ENCODE data around the gene SLC36A3.

SLC36A3 gene

DNA sequence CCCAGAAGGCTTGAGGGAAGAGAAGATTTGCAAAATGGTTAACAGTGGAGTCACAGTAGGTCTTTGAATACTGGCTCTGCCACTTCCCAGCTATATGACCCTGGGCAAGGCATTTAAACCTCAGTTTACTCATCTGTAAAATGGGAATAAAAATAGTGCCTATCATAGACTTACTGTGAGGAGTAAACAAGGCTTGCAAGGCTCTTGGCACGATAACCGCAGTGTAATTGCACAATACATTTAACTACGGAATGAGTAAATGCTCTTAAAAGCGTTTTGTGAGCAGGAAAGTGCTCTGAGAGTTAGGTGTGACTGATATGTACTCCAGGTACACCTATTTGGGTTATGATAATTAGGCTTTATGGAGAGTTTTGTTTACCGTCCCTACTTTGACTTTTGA lies 8.4 kb downstream of the SLC36A3 start:
- no peak overlapping the region for H3K9ac ChIP-seq
- H3K79me2 ChIP-seq (ENCODE audit: insufficient read depth, low read depth), result no peaks in the 10 kb centered on the region
- H3K4me2 ChIP-seq, result no peak overlapping the region
- no peak overlapping the region for H2AFZ ChIP-seq (ENCODE audit: low read depth)
- H3K4me3 ChIP-seq (IDR thresholded peaks at IDR 0.05; ENCODE audit: insufficient read depth, low read depth, low read length), result no peak overlapping the region
- TF ChIP-seq, protein P1, sequence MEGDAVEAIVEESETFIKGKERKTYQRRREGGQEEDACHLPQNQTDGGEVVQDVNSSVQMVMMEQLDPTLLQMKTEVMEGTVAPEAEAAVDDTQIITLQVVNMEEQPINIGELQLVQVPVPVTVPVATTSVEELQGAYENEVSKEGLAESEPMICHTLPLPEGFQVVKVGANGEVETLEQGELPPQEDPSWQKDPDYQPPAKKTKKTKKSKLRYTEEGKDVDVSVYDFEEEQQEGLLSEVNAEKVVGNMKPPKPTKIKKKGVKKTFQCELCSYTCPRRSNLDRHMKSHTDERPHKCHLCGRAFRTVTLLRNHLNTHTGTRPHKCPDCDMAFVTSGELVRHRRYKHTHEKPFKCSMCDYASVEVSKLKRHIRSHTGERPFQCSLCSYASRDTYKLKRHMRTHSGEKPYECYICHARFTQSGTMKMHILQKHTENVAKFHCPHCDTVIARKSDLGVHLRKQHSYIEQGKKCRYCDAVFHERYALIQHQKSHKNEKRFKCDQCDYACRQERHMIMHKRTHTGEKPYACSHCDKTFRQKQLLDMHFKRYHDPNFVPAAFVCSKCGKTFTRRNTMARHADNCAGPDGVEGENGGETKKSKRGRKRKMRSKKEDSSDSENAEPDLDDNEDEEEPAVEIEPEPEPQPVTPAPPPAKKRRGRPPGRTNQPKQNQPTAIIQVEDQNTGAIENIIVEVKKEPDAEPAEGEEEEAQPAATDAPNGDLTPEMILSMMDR (conservative IDR thresholded peaks at IDR 0.05; ENCODE audit: low read depth, low read length), result no peak
- H3K27ac ChIP-seq, result no peak overlapping the region
- no peaks in the 10 kb centered on the region for H3K4me1 ChIP-seq (ENCODE audit: low read depth, poor library complexity, severe bottlenecking)
- H3K36me3 ChIP-seq (ENCODE audit: insufficient read depth), result no peaks in the 10 kb centered on the region
- no peaks in the 10 kb centered on the region for H4K20me1 ChIP-seq (ENCODE audit: insufficient read depth)
- H3K27me3 ChIP-seq (ENCODE audit: insufficient read depth, low read depth), result no peaks in the 10 kb centered on the region

DNA sequence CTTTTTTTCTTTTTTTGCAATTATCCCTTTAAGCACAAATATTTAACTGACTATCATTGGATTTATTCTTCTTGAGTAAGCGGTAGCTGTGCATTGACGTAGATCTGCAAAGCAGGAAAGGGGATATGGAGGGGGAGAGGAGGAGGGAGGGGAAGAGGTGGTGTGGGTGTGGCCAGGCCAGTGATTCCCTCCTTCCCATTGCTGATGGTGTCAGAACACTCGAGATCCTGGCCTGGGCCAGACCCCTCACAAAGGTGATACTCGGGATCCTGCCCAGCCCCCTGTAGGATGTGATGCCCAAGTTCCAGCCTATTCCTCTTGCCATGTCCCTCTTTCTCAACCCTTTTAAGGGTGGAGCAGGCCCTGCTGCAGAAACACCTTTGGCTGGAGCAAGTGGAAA lies 9.9 kb downstream of the SLC36A3 start:
- H3K36me3 ChIP-seq (ENCODE audit: insufficient read depth), result no peaks in the 10 kb centered on the region
- no peaks in the 10 kb centered on the region for H3K79me2 ChIP-seq (ENCODE audit: insufficient read depth, low read depth)
- no peaks in the 10 kb centered on the region for H3K4me1 ChIP-seq (ENCODE audit: low read depth, poor library complexity, severe bottlenecking)
- no peaks in the 10 kb centered on the region for H4K20me1 ChIP-seq (ENCODE audit: insufficient read depth)
- TF ChIP-seq, protein P1 (conservative IDR thresholded peaks at IDR 0.05; ENCODE audit: low read depth, low read length), result no peak
- no peak overlapping the region for H3K27ac ChIP-seq
- no peaks in the 10 kb centered on the region for H3K27me3 ChIP-seq (ENCODE audit: insufficient read depth, low read depth)
- no peak overlapping the region for H3K4me2 ChIP-seq
- H3K4me3 ChIP-seq (IDR thresholded peaks at IDR 0.05; ENCODE audit: insufficient read depth, low read depth, low read length), result no peak overlapping the region
- H2AFZ ChIP-seq (ENCODE audit: low read depth), result no peak overlapping the region
- no peak overlapping the region for H3K9ac ChIP-seq

GRCh38 chr5:151288180-151288579 lies 15.4 kb downstream of the SLC36A3 start:
- Histone ChIP-seq H3K4me2 (no peak overlapping the region), H3K36me3 (ENCODE audit: insufficient read depth) (no peaks in the 10 kb centered on the region), H3K9ac (no peak overlapping the region), H3K79me2 (ENCODE audit: insufficient read depth, low read depth) (no peaks in the 10 kb centered on the region), H3K4me1 (ENCODE audit: low read depth, poor library complexity, severe bottlenecking) (no peaks in the 10 kb centered on the region), H3K27me3 (ENCODE audit: insufficient read depth, low read depth) (no peaks in the 10 kb centered on the region), H2AFZ (ENCODE audit: low read depth) (no peak overlapping the region), H3K27ac (no peak overlapping the region), H4K20me1 (ENCODE audit: insufficient read depth) (no peaks in the 10 kb centered on the region), H3K4me3 (IDR thresholded peaks at IDR 0.05; ENCODE audit: insufficient read depth, low read depth, low read length) (no peak overlapping the region)
- TF ChIP-seq, protein P1 (conservative IDR thresholded peaks at IDR 0.05; ENCODE audit: low read depth, low read length), result no peak

DNA sequence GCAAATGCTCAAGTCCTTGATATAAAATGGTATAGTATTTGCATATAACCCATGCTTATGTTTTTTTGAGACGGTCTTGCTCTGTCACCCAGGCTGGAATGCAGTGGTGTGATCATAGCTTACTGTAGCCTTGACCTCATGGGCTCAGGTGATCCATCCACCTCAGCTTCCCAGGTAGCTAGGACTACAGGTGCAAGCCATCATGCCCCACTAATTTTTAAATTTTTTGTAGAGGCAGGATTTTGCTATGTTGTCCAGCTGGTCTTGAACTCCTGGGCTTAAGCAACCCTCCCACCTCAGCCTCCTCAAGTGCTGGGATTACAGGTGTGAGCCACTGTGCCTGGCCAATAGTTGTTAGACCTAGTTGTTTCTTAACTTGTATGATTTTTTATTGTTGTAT lies 17.3 kb downstream of the SLC36A3 start:
- H3K27ac ChIP-seq, result no peak overlapping the region
- no peaks in the 10 kb centered on the region for H3K79me2 ChIP-seq (ENCODE audit: insufficient read depth, low read depth)
- H4K20me1 ChIP-seq (ENCODE audit: insufficient read depth), result no peaks in the 10 kb centered on the region
- no peak overlapping the region for H3K4me3 ChIP-seq (IDR thresholded peaks at IDR 0.05; ENCODE audit: insufficient read depth, low read depth, low read length)
- TF ChIP-seq, protein P1 (conservative IDR thresholded peaks at IDR 0.05; ENCODE audit: low read depth, low read length), result no peak
- H3K4me1 ChIP-seq (ENCODE audit: low read depth, poor library complexity, severe bottlenecking), result no peaks in the 10 kb centered on the region
- H2AFZ ChIP-seq (ENCODE audit: low read depth), result no peak overlapping the region
- no peaks in the 10 kb centered on the region for H3K27me3 ChIP-seq (ENCODE audit: insufficient read depth, low read depth)
- H3K36me3 ChIP-seq (ENCODE audit: insufficient read depth), result no peaks in the 10 kb centered on the region
- H3K9ac ChIP-seq, result no peak overlapping the region
- H3K4me2 ChIP-seq, result no peak overlapping the region

All from KMS-11 (cell line).